ENCODE measurements around the gene MAP7D2. TPM values are rescaled to one million over a fixed set of nuclear protein-coding genes. Genes with fewer than 3 reads are reported as not detected.
A peak's percentile ranks its signal among the peaks of the same experiment; 100 is the strongest.

The MAP7D2 gene
- polyA plus RNA-seq, 3 donors, result 0.45 TPM; not detected in 2

DNA sequence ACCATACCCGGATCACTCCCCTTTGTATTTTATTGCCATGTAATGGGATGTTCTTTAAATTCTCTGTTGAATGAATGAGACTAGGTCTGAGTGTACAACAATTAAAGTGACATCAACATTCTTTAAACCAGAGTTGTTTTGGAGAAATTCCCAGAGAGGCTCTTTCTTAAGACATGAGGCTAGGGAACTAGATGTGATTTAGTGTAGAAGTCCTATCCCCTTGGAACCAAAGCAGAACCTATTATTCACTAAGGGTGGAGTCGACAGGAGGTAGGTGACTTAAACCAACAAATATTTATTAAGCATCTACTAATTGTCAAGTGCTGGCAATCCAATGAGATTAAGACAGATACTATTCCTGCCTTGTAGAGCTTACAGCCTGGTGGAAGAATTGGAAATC is 23.3 kb upstream of the MAP7D2 start:
- Histone ChIP-seq H3K4me2 (replicated peaks; ENCODE audit: extremely low read depth, low read length, poor library complexity, severe bottlenecking) (peak overlapping the region; percentile 92), H3K27me3 (ENCODE audit: control insufficient read depth in 2 of 2, insufficient read depth in 2 of 2, low read length in 2 of 2) (no peaks in the 10 kb centered on the region), H3K4me3 (replicated peaks in 1 of 3; ENCODE audit: low read depth in 2 of 3, low read length in 3 of 3) (peak overlapping the region in 2 of 3 experiments; percentile 73 to 99), H4K20me1 (ENCODE audit: insufficient read depth, low read length) (peaks cover 33% of the 10 kb centered on the region), H3K36me3 (replicated peaks in 1 of 2; ENCODE audit: control insufficient read depth in 1 of 2, insufficient read depth in 2 of 2, low read length in 2 of 2) (peaks cover 13 to 47% of the 10 kb centered on the region in 2 donors), H3K79me2 (ENCODE audit: insufficient read depth, low read length) (peaks cover 52% of the 10 kb centered on the region), H3K27ac (ENCODE audit: low read depth in 1 of 2, low read length in 2 of 2) (peak overlapping the region in 1 of 2 donors; percentile 17), H3K4me1 (ENCODE audit: control insufficient read depth in 1 of 2, insufficient read depth in 2 of 2, low read length in 2 of 2) (peaks cover 19 to 34% of the 10 kb centered on the region in 2 donors), H3K9me3 (replicated peaks in 1 of 2; ENCODE audit: control insufficient read depth in 1 of 2, insufficient read depth in 1 of 2, low read length in 2 of 2) (no peaks in the 10 kb centered on the region), H3K9ac (ENCODE audit: insufficient read depth, low read length, poor library complexity, severe bottlenecking) (no peak overlapping the region), H2AFZ (ENCODE audit: insufficient read depth, low read depth, low read length, poor library complexity, severe bottlenecking) (no peak overlapping the region)
- Mint-ChIP-seq H3K4me1 (peaks cover 21% of the 10 kb centered on the region), H3K27ac (peak overlapping the region in 2 of 7 donors; percentile 2 to 94), H3K27me3 (ENCODE audit: low read depth in 3 of 3) (peaks cover 0 to 11% (median 0%) of the 10 kb centered on the region in 3 donors), H3K36me3 (peaks cover 18 to 48% of the 10 kb centered on the region in 2 donors), H3K4me3 (no peak overlapping the region), H3K9me3 (peaks cover 0 to 3% (median 0%) of the 10 kb centered on the region in 7 donors)
- no peak for DNase-seq
- no peak for TF ChIP-seq CTCF (IDR thresholded peaks at IDR 0.05)
- no CpG with 5 or more reads among the region's 2 CpGs for WGBS (ENCODE audit: insufficient coverage)
- intact Hi-C loops (cut with micrococcal nuclease), result no loop called here

- WGBS (ENCODE audit: insufficient coverage), result no CpG with 5 or more reads among the region's 5 CpGs
- Mint-ChIP-seq H3K27me3 (ENCODE audit: low read depth in 3 of 3) (peaks cover 0 to 2% (median 0%) of the 10 kb centered on the region in 3 donors), H3K9me3 (no peaks in the 10 kb centered on the region), H3K36me3 (peaks cover 20 to 85% of the 10 kb centered on the region in 2 donors), H3K4me3 (no peak overlapping the region), H3K4me1 (peaks cover 17% of the 10 kb centered on the region), H3K27ac (no peak overlapping the region)
- TF ChIP-seq CTCF (IDR thresholded peaks at IDR 0.05), result no peak
- H2AFZ ChIP-seq (ENCODE audit: insufficient read depth, low read depth, low read length, poor library complexity, severe bottlenecking), result no peak overlapping the region
- H3K79me2 ChIP-seq (ENCODE audit: insufficient read depth, low read length), result peaks cover 46% of the 10 kb centered on the region
- no peak overlapping the region for H3K4me3 ChIP-seq (replicated peaks in 1 of 3; ENCODE audit: low read depth in 2 of 3, low read length in 3 of 3)
- H3K36me3 ChIP-seq (replicated peaks in 1 of 2; ENCODE audit: control insufficient read depth in 1 of 2, insufficient read depth in 2 of 2, low read length in 2 of 2), result peaks cover 20 to 85% of the 10 kb centered on the region in 2 donors
- H3K27me3 ChIP-seq (ENCODE audit: control insufficient read depth in 2 of 2, insufficient read depth in 2 of 2, low read length in 2 of 2), result no peaks in the 10 kb centered on the region
- no peak overlapping the region for H3K9ac ChIP-seq (ENCODE audit: insufficient read depth, low read length, poor library complexity, severe bottlenecking)
- H4K20me1 ChIP-seq (ENCODE audit: insufficient read depth, low read length), result peaks cover 65% of the 10 kb centered on the region
- no peaks in the 10 kb centered on the region for H3K9me3 ChIP-seq (replicated peaks in 1 of 2; ENCODE audit: control insufficient read depth in 1 of 2, insufficient read depth in 1 of 2, low read length in 2 of 2)
- intact Hi-C loops (cut with micrococcal nuclease), result no loop called here
- no peak overlapping the region for H3K27ac ChIP-seq (ENCODE audit: low read depth in 1 of 2, low read length in 2 of 2)
- no peak for DNase-seq
- H3K4me2 ChIP-seq (replicated peaks; ENCODE audit: extremely low read depth, low read length, poor library complexity, severe bottlenecking), result no peak overlapping the region
- H3K4me1 ChIP-seq (ENCODE audit: control insufficient read depth in 1 of 2, insufficient read depth in 2 of 2, low read length in 2 of 2), result peaks cover 18 to 31% of the 10 kb centered on the region in 2 donors
Measured at GRCh38 chrX:20135944-20136343, 19.2 kb upstream of the MAP7D2 start.
